Nephron progenitor cell (in vitro differentiated cells): ENCODE measurements around the gene UBE2G2.

Source experiments
- DNase-seq: peaks from one replicate; pipeline ENCODE4 v3.0.0; 2021
- H3K27ac Mint-ChIP-seq: 2 replicates; pipeline ENCODE4 v1.8.0; 2021; ENCODE audit warnings: mild to moderate bottlenecking, moderate library complexity, mixed read lengths
- H3K27me3 Mint-ChIP-seq: 2 replicates; pipeline ENCODE4 v1.8.0; 2021; ENCODE audit warnings: mild to moderate bottlenecking, low read depth, mixed read lengths; ENCODE audit not compliant: poor library complexity
- H3K36me3 Mint-ChIP-seq: 2 replicates; pipeline ENCODE4 v1.8.0; 2021; ENCODE audit warnings: low read depth, mixed read lengths
- H3K4me1 Mint-ChIP-seq: 2 replicates; pipeline ENCODE4 v1.8.0; 2021; ENCODE audit warnings: mixed read lengths
- H3K4me3 Mint-ChIP-seq: 2 replicates; pipeline ENCODE4 v1.8.0; 2021; ENCODE audit warnings: mild to moderate bottlenecking, moderate library complexity, mixed read lengths
- H3K9me3 Mint-ChIP-seq: 2 replicates; pipeline ENCODE4 v1.8.0; 2021; ENCODE audit warnings: mild to moderate bottlenecking, moderate library complexity, mixed read lengths
- TF ChIP-seq, protein P1 (sequence below): fragments of 200-600 bp; sonication (generic); IDR thresholded peaks from 2 replicates; pipeline ENCODE4 v1.5.0; 2021; ENCODE audit warnings: antibody characterized with exemption

The UBE2G2 gene

DNA sequence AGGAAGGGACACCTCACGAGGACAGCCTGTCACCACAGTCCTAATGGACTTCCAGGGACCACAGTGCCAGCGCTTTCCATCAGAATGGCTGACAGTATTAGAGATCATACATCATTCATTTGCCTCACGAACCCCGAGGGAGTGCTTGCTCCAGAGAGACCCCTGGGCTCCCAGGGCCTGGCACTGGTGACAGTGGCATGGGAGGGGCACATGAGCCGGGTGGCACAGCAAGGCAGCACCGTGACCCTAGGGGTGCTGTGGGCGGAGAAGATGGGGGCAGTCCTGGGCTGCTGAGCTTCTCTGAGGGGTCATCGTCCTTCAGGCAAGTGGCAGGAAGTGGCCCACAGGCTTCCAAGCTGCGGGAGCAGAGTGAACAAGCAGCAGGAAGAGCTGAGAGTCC, 73.9 kb downstream of the UBE2G2 start:
- TF ChIP-seq, protein P1, sequence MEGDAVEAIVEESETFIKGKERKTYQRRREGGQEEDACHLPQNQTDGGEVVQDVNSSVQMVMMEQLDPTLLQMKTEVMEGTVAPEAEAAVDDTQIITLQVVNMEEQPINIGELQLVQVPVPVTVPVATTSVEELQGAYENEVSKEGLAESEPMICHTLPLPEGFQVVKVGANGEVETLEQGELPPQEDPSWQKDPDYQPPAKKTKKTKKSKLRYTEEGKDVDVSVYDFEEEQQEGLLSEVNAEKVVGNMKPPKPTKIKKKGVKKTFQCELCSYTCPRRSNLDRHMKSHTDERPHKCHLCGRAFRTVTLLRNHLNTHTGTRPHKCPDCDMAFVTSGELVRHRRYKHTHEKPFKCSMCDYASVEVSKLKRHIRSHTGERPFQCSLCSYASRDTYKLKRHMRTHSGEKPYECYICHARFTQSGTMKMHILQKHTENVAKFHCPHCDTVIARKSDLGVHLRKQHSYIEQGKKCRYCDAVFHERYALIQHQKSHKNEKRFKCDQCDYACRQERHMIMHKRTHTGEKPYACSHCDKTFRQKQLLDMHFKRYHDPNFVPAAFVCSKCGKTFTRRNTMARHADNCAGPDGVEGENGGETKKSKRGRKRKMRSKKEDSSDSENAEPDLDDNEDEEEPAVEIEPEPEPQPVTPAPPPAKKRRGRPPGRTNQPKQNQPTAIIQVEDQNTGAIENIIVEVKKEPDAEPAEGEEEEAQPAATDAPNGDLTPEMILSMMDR = no peak
- H3K27me3 Mint-ChIP-seq = peaks cover 35% of the 10 kb centered on the region
- peaks cover 43% of the 10 kb centered on the region for H3K4me1 Mint-ChIP-seq
- H3K9me3 Mint-ChIP-seq = peaks cover 20% of the 10 kb centered on the region
- DNase-seq = no peak
- peaks cover 11% of the 10 kb centered on the region for H3K36me3 Mint-ChIP-seq
- H3K27ac Mint-ChIP-seq = peak overlapping the region; percentile 72
- H3K4me3 Mint-ChIP-seq = no peak overlapping the region

DNA sequence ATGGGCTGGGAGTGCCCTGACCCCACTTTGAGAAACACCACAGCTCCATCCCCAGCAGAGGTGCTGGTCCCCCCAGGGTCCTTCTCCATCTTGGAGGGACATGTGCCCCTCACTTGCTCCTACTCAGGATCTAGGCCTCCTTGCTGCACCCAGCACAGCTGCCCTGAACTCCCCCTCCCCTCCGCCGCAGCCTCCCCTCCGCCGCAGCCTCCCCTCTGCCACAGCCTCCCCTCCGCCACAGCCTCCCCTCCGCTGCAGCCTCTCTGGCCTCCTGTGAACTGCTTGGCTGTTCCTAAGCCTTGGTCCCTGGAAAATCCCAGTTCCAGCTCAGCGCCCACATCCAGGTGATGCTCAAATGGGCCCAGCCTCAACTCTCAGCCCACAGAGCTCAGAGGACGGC, 74.3 kb downstream of the UBE2G2 start:
- H3K4me1 Mint-ChIP-seq = peaks cover 47% of the 10 kb centered on the region
- H3K27ac Mint-ChIP-seq = no peak overlapping the region
- H3K27me3 Mint-ChIP-seq = peaks cover 35% of the 10 kb centered on the region
- TF ChIP-seq, protein P1 = no peak
- H3K4me3 Mint-ChIP-seq = no peak overlapping the region
- peaks cover 20% of the 10 kb centered on the region for H3K9me3 Mint-ChIP-seq
- H3K36me3 Mint-ChIP-seq = peaks cover 11% of the 10 kb centered on the region
- DNase-seq = no peak

DNA sequence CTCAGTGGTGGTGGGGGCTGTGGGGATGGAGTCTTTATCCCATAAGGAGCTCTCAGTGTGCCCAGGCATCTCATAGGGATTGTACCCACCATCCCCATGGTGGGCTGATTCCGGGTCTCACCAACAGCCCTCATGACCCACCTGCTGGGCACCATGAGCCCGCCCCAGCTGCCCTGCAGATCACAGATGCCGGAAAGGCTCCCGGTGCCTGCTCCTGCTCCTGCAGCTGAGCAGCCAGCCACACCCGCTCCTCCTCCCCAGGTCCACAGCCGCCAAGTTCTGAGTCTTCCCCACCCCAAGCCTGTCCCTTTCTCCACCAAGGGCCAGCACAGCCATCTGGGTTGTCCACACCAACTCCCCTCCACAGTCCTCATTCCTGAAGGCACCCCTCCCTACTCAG, 74.8 kb downstream of the UBE2G2 start:
- H3K27me3 Mint-ChIP-seq = peaks cover 35% of the 10 kb centered on the region
- H3K4me1 Mint-ChIP-seq = peaks cover 47% of the 10 kb centered on the region
- DNase-seq = no peak
- TF ChIP-seq, protein P1 = no peak
- peaks cover 17% of the 10 kb centered on the region for H3K9me3 Mint-ChIP-seq
- no peak overlapping the region for H3K27ac Mint-ChIP-seq
- peaks cover 11% of the 10 kb centered on the region for H3K36me3 Mint-ChIP-seq
- H3K4me3 Mint-ChIP-seq = no peak overlapping the region

DNA sequence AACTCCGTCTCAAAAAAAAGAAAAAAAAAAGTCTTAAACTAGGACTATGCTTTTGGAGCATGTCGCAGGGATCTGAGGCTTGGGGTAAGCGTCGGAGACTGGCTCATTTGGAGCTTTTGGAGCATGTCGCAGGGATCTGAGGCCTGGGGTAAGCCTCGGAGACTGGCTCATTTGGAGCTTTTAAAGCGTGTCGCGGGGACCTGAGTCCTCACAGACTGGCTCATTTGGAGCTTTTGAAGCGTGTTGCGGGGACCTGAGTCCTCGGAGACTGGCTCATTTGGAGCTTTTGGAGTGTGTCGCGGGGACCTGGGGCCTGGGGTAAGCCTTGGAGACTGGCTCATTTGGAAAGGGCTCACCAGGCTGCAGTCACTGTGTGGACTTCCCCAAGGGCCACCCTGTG, 76.7 kb downstream of the UBE2G2 start:
- TF ChIP-seq, protein P1 = no peak
- Mint-ChIP-seq H3K36me3 (no peaks in the 10 kb centered on the region), H3K4me3 (no peak overlapping the region), H3K9me3 (peaks cover under 1% of the 10 kb centered on the region), H3K27ac (no peak overlapping the region), H3K27me3 (peaks cover 26% of the 10 kb centered on the region), H3K4me1 (peaks cover 45% of the 10 kb centered on the region)
- DNase-seq = no peak

DNA sequence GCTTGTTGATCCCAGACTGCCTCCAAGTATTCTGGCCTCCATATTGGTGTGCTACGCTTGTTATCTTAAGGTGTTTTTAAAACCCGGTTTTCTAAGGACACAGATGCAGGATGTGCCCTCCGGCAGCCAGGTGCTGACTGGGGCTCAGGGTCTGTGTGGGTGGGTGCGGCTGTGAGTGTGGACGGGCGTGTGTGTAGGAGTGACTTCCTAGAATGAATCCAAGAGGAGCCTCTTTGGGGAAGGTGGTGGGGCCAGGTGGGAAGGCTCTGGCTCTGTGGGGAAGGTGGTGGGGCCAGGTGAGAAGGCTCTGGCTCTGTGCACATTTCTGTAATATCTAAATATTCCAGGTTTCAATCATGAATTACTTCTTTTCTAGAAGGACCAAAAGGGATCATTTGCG, 77.4 kb downstream of the UBE2G2 start:
- Mint-ChIP-seq H3K36me3 (no peaks in the 10 kb centered on the region), H3K27me3 (peaks cover 25% of the 10 kb centered on the region), H3K27ac (peak overlapping the region; percentile 59), H3K4me3 (no peak overlapping the region), H3K4me1 (peaks cover 41% of the 10 kb centered on the region), H3K9me3 (no peaks in the 10 kb centered on the region)
- no peak for DNase-seq
- TF ChIP-seq, protein P1 = no peak
